Measurements from ENCODE around the gene AMOT. TPM values are rescaled to one million over a fixed set of nuclear protein-coding genes. Genes with fewer than 3 reads are reported as not detected.

The AMOT gene
- total RNA-seq: 3.2 and 5.1 TPM in 2 replicates

- no peak within 1 kb of the TSS for H3K27ac ChIP-seq (ENCODE audit: low read depth, low read length)
These were observed at the start of gene AMOT for GRCh38 chrX:112840382-112841113. TSS of gene AMOT (minus strand) at chrX:112840831. CDS start at chrX:112823126, 17,705 bp downstream.

GRCh38 chrX:112889400-112889799, 48.8 kb upstream of the AMOT start:
- Histone ChIP-seq H3K4me2 (ENCODE audit: insufficient read depth, low read length) (no peak overlapping the region), H3K4me1 (ENCODE audit: insufficient read depth, low read length) (no peaks in the 10 kb centered on the region), H3K36me3 (ENCODE audit: insufficient read depth, low read length) (no peaks in the 10 kb centered on the region), H2AFZ (ENCODE audit: low read length) (no peak overlapping the region), H3K27me3 (ENCODE audit: insufficient read depth, low read length) (peaks cover 3% of the 10 kb centered on the region), H3K79me2 (ENCODE audit: insufficient read depth, low read length) (no peaks in the 10 kb centered on the region), H3K4me3 (ENCODE audit: insufficient read depth, low read length) (no peak overlapping the region), H3K27ac (ENCODE audit: low read depth, low read length) (no peak overlapping the region), H3K9me3 (ENCODE audit: low read depth, low read length) (no peaks in the 10 kb centered on the region), H4K20me1 (ENCODE audit: insufficient read depth, low read length) (no peaks in the 10 kb centered on the region)
- DNase-seq (ENCODE audit: insufficient read length, low spot score, missing footprints): no peak
- TF ChIP-seq CTCF (IDR thresholded peaks at IDR 0.05; ENCODE audit: extremely low read depth, low read depth, low read length): no peak

More at GRCh38 chrX:112840382-112841113, at the start of gene AMOT:
- H3K4me2 ChIP-seq (ENCODE audit: insufficient read depth, low read length): peak within 1 kb of the TSS; percentile 81
- H3K4me3 ChIP-seq (ENCODE audit: insufficient read depth, low read length): peak within 1 kb of the TSS; percentile 73
- H4K20me1 ChIP-seq (ENCODE audit: insufficient read depth, low read length): no peaks in the 10 kb centered on the region
- DNase-seq (ENCODE audit: insufficient read length, low spot score, missing footprints): peak; percentile 79
- H3K79me2 ChIP-seq (ENCODE audit: insufficient read depth, low read length): no peaks in the 10 kb centered on the region
- H3K27me3 ChIP-seq (ENCODE audit: insufficient read depth, low read length): peaks cover 33% of the 10 kb centered on the region
- no peaks in the 10 kb centered on the region for H3K36me3 ChIP-seq (ENCODE audit: insufficient read depth, low read length)
- no peaks in the 10 kb centered on the region for H3K9me3 ChIP-seq (ENCODE audit: low read depth, low read length)
- no peak for TF ChIP-seq CTCF (IDR thresholded peaks at IDR 0.05; ENCODE audit: extremely low read depth, low read depth, low read length)
- no peaks in the 10 kb centered on the region for H3K4me1 ChIP-seq (ENCODE audit: insufficient read depth, low read length)
- H2AFZ ChIP-seq (ENCODE audit: low read length): peak within 1 kb of the TSS; percentile 87

- Histone ChIP-seq H3K27ac (ENCODE audit: low read depth, low read length) (no peak overlapping the region), H3K4me1 (ENCODE audit: insufficient read depth, low read length) (no peaks in the 10 kb centered on the region), H3K79me2 (ENCODE audit: insufficient read depth, low read length) (no peaks in the 10 kb centered on the region), H3K4me2 (ENCODE audit: insufficient read depth, low read length) (no peak overlapping the region), H4K20me1 (ENCODE audit: insufficient read depth, low read length) (no peaks in the 10 kb centered on the region), H3K36me3 (ENCODE audit: insufficient read depth, low read length) (no peaks in the 10 kb centered on the region), H3K4me3 (ENCODE audit: insufficient read depth, low read length) (no peak overlapping the region), H3K9me3 (ENCODE audit: low read depth, low read length) (no peaks in the 10 kb centered on the region), H2AFZ (ENCODE audit: low read length) (no peak overlapping the region), H3K27me3 (ENCODE audit: insufficient read depth, low read length) (peaks cover 5% of the 10 kb centered on the region)
- no peak for TF ChIP-seq CTCF (IDR thresholded peaks at IDR 0.05; ENCODE audit: extremely low read depth, low read depth, low read length)
- DNase-seq (ENCODE audit: insufficient read length, low spot score, missing footprints): peak; percentile 25
These were observed 48.3 kb upstream of the AMOT start for GRCh38 chrX:112888916-112889315.

- TF ChIP-seq CTCF (IDR thresholded peaks at IDR 0.05; ENCODE audit: extremely low read depth, low read depth, low read length): no peak
- no peaks in the 10 kb centered on the region for H3K36me3 ChIP-seq (ENCODE audit: insufficient read depth, low read length)
- H3K9me3 ChIP-seq (ENCODE audit: low read depth, low read length): no peaks in the 10 kb centered on the region
These were observed 37.1 kb upstream of the AMOT start for GRCh38 chrX:112877771-112878173.

More at GRCh38 chrX:112877771-112878173, 37.1 kb upstream of the AMOT start:
- H3K4me2 ChIP-seq (ENCODE audit: insufficient read depth, low read length): no peak overlapping the region
- H3K4me1 ChIP-seq (ENCODE audit: insufficient read depth, low read length): no peaks in the 10 kb centered on the region
- H3K79me2 ChIP-seq (ENCODE audit: insufficient read depth, low read length): no peaks in the 10 kb centered on the region
- no peak for DNase-seq (ENCODE audit: insufficient read length, low spot score, missing footprints)
- no peaks in the 10 kb centered on the region for H4K20me1 ChIP-seq (ENCODE audit: insufficient read depth, low read length)
- H3K4me3 ChIP-seq (ENCODE audit: insufficient read depth, low read length): no peak overlapping the region
- no peak overlapping the region for H3K27ac ChIP-seq (ENCODE audit: low read depth, low read length)
- peaks cover 9% of the 10 kb centered on the region for H3K27me3 ChIP-seq (ENCODE audit: insufficient read depth, low read length)
- H2AFZ ChIP-seq (ENCODE audit: low read length): no peak overlapping the region

All from osteoblast (primary cell).